Liver (tissue), 3 donors: ENCODE measurements around the gene NUDT17.

Experiments used
- FOXA1 ChIP-seq: IDR thresholded peaks from 2 replicates; pipeline ENCODE4 v1.6.1; 2016; ENCODE audit warnings: antibody characterized with exemption
- GABPA ChIP-seq, 2 donors: IDR thresholded peaks in 1 of 2; conservative IDR thresholded peaks in 1 of 2; 2 replicates each; pipeline ENCODE4 v1.6.1; 2016; ENCODE audit warnings: antibody characterized with exemption in 2 of 2, mild to moderate bottlenecking in 1 of 2, moderate library complexity in 1 of 2
- JUND ChIP-seq, 2 donors: IDR thresholded peaks; 2 replicates each; pipeline ENCODE4 v1.6.1; 2016; ENCODE audit warnings: antibody characterized with exemption in 2 of 2
- RAD21 ChIP-seq, 2 donors: IDR thresholded peaks; 2 replicates each; pipeline ENCODE4 v1.6.1; 2016; ENCODE audit warnings: antibody characterized with exemption in 2 of 2, mild to moderate bottlenecking in 2 of 2
- SP1 ChIP-seq: IDR thresholded peaks from 2 replicates; pipeline ENCODE4 v1.6.1; 2018; ENCODE audit warnings: antibody characterized with exemption, mild to moderate bottlenecking
- TAF1 ChIP-seq: conservative IDR thresholded peaks from 2 replicates; pipeline ENCODE4 v1.6.1; 2016; ENCODE audit warnings: antibody characterized with exemption, mild to moderate bottlenecking
- YY1 ChIP-seq: IDR thresholded peaks from 2 replicates; pipeline ENCODE4 v1.6.1; 2016; ENCODE audit warnings: antibody characterized with exemption, mild to moderate bottlenecking
- TF ChIP-seq, protein P1 (sequence below): fragments of 150-350 bp; IDR thresholded peaks from 2 replicates; pipeline ENCODE4 v1.5.1; 2017; ENCODE audit warnings: improper control_type of control experiment, low read depth, low read length; ENCODE audit not compliant: missing input control
- TF ChIP-seq, protein P2 (sequence below): IDR thresholded peaks from 2 replicates; pipeline ENCODE4 v1.6.1; 2016; ENCODE audit warnings: antibody characterized with exemption
- TF ChIP-seq, protein P3 (sequence below): IDR thresholded peaks from 2 replicates; pipeline ENCODE4 v1.6.1; 2016; ENCODE audit warnings: antibody characterized with exemption, mild to moderate bottlenecking
- TF ChIP-seq, protein P4 (sequence below): IDR thresholded peaks from 2 replicates; pipeline ENCODE4 v1.6.1; 2016; ENCODE audit warnings: antibody characterized with exemption
- TF ChIP-seq, protein P5 (sequence below): IDR thresholded peaks from 2 replicates; pipeline ENCODE4 v1.6.1; 2016; ENCODE audit warnings: antibody characterized with exemption
- donor health status: healthy.
- donor health status: healthy.

DNA sequence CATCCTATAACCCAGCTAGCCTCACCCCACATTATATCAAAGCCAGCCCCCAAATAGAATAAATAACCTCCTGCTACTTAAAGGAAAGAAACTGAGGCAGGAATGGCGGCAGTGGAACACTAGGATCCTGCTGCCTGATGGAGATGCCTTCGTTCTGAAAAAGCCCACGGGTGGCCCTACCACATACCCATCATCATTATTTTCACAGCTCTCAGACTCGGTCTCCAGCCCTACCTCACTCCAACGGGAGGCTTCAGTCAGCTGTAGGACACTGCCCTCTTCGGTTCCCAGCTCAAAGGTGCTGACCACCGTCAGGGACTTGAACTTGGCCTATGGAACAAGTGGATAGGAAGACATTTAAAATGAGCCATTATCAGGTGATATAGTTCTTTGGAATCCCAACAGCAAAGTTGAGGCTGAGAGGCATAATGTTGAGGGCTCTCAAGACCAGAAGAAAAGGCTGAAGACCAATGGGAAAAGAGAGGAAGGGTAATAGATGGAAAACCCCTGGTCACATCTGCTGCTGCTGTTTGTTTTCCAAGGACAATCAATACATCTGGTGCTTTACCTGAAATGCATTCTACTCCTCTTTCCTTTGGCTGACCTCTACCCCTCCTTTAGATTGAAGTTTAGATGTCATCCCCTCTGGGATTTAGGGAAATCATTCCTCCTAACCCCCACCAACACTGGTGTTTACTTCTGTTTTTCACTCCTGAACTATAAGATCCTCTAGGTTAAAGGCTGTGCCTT lies 48.1 kb downstream of the NUDT17 start:
- TF ChIP-seq JUND (IDR thresholded peaks at IDR 0.05): no peak
- TF ChIP-seq, protein P1, sequence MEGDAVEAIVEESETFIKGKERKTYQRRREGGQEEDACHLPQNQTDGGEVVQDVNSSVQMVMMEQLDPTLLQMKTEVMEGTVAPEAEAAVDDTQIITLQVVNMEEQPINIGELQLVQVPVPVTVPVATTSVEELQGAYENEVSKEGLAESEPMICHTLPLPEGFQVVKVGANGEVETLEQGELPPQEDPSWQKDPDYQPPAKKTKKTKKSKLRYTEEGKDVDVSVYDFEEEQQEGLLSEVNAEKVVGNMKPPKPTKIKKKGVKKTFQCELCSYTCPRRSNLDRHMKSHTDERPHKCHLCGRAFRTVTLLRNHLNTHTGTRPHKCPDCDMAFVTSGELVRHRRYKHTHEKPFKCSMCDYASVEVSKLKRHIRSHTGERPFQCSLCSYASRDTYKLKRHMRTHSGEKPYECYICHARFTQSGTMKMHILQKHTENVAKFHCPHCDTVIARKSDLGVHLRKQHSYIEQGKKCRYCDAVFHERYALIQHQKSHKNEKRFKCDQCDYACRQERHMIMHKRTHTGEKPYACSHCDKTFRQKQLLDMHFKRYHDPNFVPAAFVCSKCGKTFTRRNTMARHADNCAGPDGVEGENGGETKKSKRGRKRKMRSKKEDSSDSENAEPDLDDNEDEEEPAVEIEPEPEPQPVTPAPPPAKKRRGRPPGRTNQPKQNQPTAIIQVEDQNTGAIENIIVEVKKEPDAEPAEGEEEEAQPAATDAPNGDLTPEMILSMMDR: no peak
- TF ChIP-seq SP1: no peak
- TF ChIP-seq, protein P2, sequence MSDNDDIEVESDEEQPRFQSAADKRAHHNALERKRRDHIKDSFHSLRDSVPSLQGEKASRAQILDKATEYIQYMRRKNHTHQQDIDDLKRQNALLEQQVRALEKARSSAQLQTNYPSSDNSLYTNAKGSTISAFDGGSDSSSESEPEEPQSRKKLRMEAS: no peak
- TF ChIP-seq TAF1: no peak
- no peak for TF ChIP-seq GABPA (IDR thresholded peaks at IDR 0.05 in 1 of 2, conservative IDR thresholded peaks at IDR 0.05 in 1 of 2)
- TF ChIP-seq RAD21 (IDR thresholded peaks at IDR 0.05): no peak
- TF ChIP-seq FOXA1: no peak
- TF ChIP-seq, protein P3, sequence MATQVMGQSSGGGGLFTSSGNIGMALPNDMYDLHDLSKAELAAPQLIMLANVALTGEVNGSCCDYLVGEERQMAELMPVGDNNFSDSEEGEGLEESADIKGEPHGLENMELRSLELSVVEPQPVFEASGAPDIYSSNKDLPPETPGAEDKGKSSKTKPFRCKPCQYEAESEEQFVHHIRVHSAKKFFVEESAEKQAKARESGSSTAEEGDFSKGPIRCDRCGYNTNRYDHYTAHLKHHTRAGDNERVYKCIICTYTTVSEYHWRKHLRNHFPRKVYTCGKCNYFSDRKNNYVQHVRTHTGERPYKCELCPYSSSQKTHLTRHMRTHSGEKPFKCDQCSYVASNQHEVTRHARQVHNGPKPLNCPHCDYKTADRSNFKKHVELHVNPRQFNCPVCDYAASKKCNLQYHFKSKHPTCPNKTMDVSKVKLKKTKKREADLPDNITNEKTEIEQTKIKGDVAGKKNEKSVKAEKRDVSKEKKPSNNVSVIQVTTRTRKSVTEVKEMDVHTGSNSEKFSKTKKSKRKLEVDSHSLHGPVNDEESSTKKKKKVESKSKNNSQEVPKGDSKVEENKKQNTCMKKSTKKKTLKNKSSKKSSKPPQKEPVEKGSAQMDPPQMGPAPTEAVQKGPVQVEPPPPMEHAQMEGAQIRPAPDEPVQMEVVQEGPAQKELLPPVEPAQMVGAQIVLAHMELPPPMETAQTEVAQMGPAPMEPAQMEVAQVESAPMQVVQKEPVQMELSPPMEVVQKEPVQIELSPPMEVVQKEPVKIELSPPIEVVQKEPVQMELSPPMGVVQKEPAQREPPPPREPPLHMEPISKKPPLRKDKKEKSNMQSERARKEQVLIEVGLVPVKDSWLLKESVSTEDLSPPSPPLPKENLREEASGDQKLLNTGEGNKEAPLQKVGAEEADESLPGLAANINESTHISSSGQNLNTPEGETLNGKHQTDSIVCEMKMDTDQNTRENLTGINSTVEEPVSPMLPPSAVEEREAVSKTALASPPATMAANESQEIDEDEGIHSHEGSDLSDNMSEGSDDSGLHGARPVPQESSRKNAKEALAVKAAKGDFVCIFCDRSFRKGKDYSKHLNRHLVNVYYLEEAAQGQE: no peak
- TF ChIP-seq, protein P4, sequence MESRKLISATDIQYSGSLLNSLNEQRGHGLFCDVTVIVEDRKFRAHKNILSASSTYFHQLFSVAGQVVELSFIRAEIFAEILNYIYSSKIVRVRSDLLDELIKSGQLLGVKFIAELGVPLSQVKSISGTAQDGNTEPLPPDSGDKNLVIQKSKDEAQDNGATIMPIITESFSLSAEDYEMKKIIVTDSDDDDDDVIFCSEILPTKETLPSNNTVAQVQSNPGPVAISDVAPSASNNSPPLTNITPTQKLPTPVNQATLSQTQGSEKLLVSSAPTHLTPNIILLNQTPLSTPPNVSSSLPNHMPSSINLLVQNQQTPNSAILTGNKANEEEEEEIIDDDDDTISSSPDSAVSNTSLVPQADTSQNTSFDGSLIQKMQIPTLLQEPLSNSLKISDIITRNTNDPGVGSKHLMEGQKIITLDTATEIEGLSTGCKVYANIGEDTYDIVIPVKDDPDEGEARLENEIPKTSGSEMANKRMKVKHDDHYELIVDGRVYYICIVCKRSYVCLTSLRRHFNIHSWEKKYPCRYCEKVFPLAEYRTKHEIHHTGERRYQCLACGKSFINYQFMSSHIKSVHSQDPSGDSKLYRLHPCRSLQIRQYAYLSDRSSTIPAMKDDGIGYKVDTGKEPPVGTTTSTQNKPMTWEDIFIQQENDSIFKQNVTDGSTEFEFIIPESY: no peak
- TF ChIP-seq, protein P5, sequence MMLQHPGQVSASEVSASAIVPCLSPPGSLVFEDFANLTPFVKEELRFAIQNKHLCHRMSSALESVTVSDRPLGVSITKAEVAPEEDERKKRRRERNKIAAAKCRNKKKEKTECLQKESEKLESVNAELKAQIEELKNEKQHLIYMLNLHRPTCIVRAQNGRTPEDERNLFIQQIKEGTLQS: no peak
- TF ChIP-seq YY1: no peak
